Stimulated activated CD4-positive, alpha-beta T cell treated with anti-CD3 and anti-CD28 coated beads, Interleukin-2, amount 100 ng/mL, for 48 hours (primary cell): Measurements from ENCODE around the gene ROBO2.

ENCODE experiments used
- DNase-seq, 2 donors: peaks; one replicate each; pipeline ENCODE4 v3.0.0-alpha.2; 2020

The ROBO2 gene

DNA sequence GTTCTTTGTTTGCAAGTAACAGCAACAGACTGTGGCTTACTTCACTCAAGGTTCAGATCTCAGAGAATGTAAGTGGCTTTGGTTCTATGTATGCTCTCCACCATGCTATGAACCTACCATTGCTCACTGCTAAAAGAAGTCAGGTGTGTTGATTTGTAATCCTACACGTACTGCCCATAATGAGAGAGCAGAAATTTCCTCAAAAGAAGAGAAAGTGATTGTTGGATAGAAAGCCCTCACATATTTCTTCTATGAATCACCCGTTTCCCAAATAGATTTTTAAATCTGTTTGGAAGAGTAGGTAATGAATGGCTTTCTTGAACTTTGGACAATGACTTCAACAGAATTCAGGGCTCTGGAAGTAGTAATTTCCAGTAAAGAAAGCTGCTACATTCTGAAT lies 565.4 kb downstream of the ROBO2 start:
- DNase-seq, result no peak

DNA sequence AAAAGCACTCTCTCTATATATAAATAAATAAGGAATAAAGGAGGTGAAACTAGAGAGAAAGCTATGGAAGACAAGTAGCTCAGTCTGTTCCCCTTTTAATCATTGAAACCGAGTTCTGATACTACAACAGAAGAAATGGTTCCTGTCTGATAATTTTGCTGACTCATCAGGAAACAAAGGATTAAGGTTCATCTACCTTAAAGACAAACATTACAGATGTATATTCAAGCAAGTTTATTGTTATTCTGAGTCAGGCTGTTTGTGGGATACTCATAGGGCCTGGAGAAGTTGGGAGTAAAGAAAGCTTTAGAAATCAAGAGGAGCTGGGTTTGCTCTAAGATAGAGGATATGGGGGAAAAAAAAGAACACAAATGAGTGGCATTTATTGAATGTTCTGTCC lies 566.0 kb downstream of the ROBO2 start:
- no peak for DNase-seq

DNA sequence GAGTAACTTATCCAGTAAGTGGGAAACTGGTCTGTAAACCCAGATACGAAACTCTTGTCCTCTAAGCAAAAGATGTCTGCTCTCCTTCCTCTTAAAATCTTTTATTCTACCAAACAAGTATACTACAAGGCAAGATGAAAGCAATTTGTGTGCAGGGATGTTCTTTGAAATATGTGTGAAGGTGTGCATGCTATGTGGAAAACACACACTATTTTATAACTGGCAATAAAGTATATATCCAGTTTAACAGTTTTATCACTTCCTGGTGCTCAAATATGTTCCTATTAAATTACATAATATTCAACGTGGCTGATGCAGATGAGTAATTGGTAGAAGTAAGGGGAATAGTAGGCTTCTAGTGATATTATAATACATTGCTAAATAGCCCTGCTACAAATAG lies 566.5 kb downstream of the ROBO2 start:
- DNase-seq, result no peak

DNA sequence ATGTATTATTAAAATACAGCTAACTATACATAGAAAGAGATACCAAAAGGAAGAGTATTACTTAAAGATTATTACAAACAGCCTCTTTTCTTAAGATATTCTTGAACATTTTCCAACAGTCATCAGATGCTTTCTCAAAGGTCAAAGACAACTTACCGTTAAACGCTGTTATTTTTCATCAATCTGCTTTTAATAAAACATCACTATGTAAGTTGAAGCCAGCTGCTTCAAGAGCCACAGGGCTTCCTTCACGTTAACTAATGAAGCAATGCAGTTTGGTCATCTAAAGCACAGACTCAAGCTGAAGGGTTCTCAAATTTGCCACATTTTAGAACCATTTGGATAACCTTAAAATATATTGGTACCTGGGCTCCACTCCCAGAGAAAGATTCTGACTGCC lies 578.8 kb downstream of the ROBO2 start:
- DNase-seq, result no peak

DNA sequence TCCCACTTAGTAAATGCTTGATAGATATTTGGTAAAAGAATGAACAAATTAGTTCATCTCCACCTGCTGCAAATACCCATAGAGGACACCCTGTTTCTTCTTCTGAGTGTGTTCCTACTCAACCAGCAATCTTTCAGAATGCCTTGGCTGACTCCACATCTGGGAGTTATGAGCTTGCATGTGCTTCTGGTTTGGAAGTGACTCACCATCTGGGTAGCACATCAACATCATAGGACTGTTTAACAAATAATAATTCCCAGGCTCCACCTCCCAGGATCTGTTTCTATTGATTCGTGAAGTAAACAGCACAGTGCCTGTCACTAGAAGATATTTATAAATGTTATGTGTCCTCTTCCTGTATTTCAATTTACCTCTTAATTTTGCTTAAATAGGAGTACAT lies 580.1 kb downstream of the ROBO2 start:
- DNase-seq, result no peak

DNA sequence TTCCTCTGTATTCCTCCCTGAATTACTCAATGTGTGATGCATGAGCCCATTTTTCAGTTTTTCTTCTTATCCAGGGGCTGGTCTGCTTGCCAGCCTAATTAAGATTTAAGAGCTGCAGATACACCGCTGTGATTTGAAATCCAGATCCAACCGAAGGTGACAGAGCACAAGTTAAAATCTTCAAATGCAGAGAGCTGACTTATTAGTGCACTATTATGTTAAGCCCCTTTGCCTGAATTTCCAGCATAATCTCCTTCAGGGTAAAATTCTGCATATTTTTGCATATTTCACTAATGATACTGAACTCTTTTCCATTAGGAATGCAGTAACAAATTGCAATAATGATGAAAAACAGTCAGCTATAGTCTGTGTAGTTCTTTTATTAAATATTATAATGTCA lies 583.6 kb downstream of the ROBO2 start:
- DNase-seq, result no peak

DNA sequence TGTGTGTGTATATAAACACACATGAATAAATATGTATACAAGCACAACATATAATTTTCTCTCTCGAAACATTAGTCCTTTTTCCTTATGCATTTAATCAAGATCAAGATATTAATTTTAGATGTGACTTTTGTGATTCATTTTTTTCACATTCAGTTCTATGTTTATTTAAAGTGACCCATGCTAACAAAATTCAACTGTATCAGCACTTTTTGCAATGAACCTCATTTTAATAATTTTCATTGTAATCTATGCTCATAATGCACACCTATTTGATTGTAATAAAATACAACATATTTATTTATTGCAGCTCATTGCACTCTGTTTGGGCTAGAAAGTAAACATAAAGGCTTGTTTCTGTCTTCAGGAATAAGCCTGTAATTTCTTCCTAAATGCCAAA lies 586.3 kb downstream of the ROBO2 start:
- DNase-seq, result no peak

DNA sequence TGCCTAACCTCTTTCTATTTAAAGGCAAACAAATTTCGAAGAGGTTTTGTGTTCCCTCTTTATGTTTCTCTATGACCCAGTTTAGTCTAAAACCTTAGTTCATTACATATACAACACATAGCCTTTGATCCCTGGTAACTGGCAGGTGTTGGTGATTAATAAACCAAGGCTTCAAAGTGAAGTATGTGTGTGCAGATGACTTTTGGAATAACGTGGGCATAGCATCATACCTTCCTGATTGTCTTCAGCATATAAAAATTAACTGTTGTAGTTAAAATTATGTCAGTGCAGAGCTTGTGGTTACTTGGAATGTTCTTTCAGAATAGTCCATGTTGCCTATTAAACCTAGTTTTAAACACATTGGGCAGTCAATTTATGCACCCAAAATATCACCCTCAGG lies 608.3 kb downstream of the ROBO2 start:
- DNase-seq, result no peak

DNA sequence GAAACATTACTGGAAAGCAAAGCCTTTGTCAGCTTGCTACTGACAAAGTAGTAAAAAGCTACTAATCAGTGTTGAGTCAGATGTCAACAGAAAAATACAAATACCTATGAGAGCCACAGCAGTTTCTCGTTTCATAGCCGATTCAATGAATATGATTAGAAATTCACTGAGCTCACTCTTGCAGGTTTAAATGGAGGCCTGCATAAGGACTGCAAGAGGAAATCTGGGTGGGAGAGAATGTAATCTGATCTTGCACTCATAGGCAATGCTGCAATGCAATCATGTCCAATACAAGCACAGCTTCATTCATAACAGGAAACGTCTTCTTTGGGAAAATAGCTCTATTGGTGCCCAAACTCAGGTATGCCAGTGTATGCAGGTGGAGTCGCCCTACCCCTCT lies 608.8 kb downstream of the ROBO2 start:
- DNase-seq, result no peak

DNA sequence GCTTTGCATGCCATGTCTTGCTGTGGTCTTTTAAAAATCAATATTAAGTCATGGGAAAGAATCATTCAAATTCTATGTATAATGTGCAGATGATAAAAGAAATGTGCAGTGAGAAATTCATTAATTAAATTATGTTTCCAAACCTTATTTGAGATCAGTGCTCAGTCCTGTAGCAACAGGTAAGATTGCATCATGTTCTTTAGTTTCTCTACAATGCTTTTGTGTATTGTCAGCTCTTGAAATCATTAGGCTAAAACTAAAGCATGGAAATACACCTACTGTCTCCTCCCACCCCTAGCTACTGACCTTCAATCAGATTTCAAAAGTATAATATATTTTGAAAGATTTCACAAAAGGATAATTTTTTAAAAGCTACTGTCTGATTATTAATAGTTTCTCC lies 612.7 kb downstream of the ROBO2 start:
- DNase-seq, result no peak

DNA sequence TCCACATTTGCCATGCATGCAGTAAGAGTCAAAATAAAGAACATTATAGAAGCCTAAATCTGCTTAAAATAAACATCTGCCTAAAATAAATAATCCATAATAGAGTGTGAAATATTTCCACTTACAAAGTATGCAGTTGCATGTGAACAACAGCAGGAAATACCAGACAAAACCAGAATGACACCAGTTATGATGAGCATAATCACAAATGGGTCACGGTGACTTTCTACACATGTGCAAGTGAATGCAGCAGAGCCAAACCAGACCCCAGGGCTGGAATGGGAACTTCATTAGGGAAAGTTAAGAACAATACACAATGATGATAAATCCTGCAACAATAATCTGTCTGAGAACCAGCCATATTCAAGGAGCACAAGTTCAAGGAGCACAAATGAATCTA lies 615.5 kb downstream of the ROBO2 start:
- no peak for DNase-seq

DNA sequence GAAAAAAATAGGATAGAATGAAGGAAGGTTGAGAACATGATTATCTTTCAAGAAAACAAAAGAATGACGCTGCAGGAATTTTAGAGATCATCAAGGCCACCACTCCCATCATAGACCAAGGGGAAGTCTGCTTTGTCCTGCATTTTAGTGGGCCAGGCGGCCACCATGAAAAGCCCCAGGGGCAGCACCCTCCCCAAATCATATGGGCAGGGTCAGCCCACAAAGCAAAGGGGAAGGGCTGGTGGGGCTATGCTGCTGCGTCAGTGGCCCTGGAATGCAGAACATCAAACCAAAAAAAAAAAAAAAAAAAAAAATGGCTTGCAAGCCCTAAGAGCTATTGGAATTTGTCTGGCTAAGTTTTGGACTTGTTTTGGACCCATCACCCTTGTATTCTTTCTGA lies 620.8 kb downstream of the ROBO2 start:
- DNase-seq, result no peak

DNA sequence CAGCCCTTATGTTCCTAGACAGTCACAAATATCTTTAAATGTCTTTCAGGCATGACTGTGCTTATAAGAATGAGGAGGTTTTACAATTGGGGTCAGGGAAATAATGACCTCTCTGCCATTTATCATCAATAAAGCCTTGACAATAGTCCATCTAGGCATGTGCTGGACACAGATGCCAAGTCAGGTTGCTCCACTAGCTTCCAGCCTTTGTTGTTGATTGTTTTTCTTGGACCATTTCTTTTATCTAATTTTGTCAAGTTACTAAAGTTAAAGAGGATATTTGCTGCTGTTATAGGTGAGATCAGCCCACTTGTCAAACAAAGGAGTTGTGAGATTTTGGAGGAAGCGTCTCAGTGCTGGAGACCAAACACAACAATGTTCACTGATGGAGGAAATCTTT lies 628.0 kb downstream of the ROBO2 start:
- DNase-seq, result no peak

DNA sequence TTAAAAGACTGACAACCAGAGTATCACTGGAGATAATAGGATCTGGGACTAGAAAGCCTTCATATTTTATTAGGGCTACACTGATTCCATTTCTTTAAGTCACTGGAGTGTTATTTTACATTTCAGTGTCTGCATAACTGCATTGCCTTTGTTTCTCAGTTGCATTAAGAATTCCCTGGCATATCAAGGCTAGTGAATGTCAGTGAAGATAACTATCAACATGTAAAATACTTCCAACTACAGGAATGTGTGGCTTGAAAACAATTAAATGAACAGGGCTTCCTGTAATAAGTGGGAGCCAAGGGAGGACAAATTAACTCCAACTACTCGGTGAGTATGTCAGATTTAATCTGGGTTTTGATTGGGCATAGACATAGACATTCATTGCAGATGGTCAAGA lies 628.5 kb downstream of the ROBO2 start:
- DNase-seq, result no peak

DNA sequence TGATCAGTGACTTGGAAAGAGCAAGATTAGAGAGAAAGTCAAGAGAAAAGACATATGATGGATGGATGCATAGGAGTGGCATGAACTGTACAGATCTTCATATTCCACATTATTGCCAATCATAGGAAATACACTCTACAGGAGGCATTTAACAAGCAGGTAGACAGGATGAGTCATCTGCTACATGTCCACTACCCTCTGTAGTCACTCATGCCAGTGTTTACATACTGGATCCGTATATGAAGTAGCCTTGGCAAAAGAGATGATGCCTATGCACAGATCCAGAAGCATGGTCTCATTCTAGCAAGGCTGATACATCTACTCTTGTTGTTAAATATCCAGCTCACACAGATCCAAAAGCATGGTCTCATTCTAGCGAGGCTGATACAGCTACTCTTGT lies 632.1 kb downstream of the ROBO2 start:
- DNase-seq, result no peak

DNA sequence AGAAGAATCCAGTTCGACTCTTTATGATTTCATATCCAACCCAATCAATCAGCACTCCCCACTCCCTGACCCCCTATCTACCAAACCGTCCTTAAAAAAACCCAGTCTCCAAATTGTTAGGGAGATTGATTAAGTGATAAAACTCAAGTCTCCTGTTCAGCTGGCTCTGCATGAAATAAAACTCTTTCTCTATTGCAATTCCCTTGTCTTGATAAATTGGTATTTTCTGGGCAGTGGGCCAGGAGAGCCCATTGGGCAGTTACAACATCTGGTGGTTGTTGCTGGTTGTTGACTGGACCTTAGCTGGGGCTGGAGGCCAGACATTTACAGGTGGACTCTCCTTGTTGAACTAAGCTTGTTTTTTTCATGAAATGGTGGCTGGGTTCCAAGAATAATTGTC lies 642.3 kb downstream of the ROBO2 start:
- no peak for DNase-seq

DNA sequence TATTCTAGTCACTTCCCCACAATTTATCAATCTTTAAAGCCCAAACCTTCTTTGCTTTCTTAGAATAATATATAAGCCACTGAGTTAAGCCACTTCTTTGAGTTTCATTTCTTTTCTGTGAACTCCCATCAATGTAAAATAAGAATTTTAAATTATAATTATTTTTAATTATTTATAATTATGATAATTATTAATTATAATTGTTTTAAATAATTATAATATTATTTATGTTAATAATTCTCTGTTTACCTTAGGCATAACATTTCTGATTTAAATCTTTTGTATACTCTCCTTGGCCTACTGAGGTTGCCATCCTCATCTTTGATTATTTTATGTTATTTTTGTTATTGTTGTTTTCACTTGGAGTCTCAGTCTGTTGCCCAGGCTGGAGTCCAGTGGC lies 644.2 kb downstream of the ROBO2 start:
- DNase-seq, result no peak

DNA sequence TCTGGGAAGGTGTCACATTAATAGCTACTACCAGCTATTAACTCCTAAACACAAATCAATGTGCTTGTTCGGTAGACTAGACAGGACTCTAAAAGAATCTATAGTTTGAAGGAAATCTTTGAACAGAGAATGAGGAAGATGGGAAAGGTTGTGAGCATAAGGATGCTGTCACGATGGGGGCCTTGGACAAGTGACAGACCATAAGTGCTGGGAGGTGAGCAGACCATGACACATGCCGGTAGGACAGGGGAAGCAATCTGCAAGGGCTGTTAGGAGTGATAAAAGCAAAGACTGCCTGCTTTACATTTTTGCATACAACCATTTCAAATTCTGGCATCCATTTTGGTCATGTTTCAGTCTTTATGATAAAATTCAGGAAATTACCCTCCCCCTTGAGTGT lies 645.8 kb downstream of the ROBO2 start:
- DNase-seq, result no peak

DNA sequence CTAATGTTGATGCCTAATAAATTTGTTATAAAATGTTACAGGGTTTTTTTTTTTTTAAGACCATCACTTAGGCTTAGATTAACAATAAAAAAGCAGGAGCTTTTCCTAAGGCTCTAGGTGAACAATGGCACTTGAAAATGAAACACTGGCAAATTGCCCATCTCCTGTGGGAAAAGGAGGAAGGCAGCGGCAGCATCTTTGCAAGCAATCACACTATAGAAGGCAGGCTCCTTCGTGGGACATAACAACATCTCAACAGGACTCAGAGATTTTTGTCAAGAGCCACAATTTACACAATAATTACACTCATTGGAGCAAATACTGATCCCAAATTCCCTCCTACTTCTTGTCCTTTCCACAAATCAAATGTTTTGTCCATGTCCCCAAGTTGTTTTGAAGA lies 646.7 kb downstream of the ROBO2 start:
- DNase-seq, result no peak

DNA sequence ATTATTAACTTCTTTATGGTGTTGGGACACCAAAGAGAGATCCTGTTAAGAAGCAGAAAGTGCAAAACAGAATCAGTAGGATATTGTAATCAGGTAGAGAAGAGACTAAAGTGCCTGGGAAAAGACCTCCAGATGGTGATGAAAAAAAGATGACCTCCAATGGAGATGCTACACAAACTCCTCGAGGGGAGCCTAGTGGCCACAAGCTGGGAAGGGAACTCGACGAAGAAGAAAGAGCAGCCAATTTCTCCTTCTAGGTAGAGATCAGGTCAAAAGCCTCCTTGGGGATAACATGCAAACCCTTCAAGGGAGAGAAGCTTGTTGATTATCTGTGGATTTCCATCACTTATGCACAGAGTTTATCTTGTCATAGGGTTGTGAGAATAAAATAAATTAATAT lies 647.6 kb downstream of the ROBO2 start:
- DNase-seq, result no peak

DNA sequence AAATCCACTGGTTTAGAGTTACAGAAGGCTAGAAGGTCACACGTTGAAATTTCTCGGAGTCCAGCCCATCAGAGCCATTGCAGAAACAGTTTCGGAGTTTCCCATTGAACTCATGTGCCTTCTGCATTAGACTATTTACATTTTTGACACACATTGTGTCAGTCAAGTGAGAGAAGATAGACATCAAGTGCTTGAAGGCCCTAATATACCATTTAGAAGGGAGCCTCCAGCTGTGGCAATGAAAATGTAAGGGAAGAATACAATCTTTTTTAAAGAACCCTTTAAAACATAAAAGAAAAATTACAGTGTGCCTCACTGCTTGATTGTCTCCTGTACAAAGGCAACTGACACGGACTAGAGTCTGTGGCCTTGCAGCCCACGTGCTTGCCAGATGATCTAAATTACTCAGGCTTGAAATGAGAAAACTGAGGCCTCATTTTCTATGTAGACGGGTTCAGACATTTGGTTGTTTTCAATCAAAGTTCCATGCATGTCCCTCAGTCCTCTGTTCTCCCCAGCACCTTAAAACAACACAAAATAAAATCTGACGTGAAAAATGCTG lies 650.5 kb downstream of the ROBO2 start:
- DNase-seq, result no peak

DNA sequence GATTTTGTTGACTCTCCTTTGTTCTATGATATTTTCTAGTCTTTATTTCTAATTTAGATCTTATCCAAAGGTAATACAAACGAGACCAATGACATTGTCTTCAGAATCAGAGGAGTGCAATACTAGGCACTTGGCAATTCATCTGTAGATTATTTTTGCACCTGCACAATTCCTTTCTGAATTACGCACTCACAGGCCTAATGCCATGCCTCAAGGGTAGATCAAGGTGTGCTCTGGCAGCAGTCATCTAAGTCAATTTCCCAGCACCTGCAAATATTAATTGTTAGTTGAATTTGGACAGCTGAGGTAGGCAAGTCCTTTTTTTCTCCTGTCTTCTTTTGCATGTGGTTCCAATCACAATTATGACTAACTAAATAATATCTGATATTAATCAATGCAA lies 653.2 kb downstream of the ROBO2 start:
- DNase-seq, result no peak

DNA sequence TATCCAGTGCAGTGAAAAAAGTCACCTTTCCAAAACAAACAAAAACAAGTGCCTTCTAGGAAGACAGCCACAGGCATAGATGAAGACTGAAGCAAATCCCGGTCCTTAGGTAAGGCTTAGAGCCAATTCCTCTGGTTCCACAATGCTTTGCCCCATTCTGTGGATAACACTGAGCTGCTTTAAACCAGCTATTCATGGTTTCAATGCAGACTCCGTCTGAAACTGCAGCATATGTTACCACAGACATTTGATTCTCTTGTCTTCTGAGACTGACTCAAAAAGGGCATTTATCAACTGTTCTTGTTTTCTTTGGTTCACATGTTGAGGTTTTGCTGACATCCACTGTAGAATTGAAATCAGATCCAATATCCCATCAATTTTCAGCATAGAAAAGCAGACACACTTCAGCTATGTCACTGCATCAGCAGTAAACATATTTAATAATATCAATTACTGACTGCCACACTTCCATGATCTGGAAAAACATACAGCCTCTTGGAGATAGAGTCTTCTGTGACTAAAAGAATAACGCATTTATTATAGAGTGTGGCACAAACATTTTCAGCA lies 659.3 kb downstream of the ROBO2 start:
- DNase-seq, result no peak
